Lower leg skin (tissue), 3 donors: ENCODE results near the gene GABBR2.

Source experiments
- CTCF ChIP-seq, 3 donors: fragments of 450-650 bp; IDR thresholded peaks; one replicate each; pipeline ENCODE4 v1.5.1; 2016; ENCODE audit warnings: antibody characterized with exemption in 3 of 3, mild to moderate bottlenecking in 3 of 3, moderate library complexity in 2 of 3
- POLR2A ChIP-seq, 2 donors: fragments of 450-650 bp; IDR thresholded peaks; one replicate each; pipeline ENCODE4 v1.6.1; 2016 to 2017; ENCODE audit warnings: antibody characterized with exemption in 2 of 2, mild to moderate bottlenecking in 1 of 2, moderate library complexity in 1 of 2

GRCh38 chr9:98727428-98727827, 18.7 kb upstream of the GABBR2 start:
- TF ChIP-seq CTCF (IDR thresholded peaks at IDR 0.05) (no peak), POLR2A (IDR thresholded peaks at IDR 0.05) (no peak)
